Mesendoderm (in vitro differentiated cells): Measurements from ENCODE around the gene SPATA22. TPM values are rescaled to one million over a fixed set of nuclear protein-coding genes. Genes with fewer than 3 reads are reported as not detected.
"Not testable (repeated sequence)": the region's sequence is repeated elsewhere in the genome, so short reads cannot be mapped to it uniquely, and the experiment has no call there.

ENCODE experiments used
- DNase-seq: peaks from one replicate; pipeline ENCODE4 v3.0.0; 2013
- H2AK5ac ChIP-seq: 2 replicates; pipeline ENCODE4 v1.6.1; 2013; ENCODE audit warnings: low read length, inconsistent platforms
- H2BK120ac ChIP-seq: 2 replicates; pipeline ENCODE4 v1.6.1; 2013; ENCODE audit warnings: low read depth, mild to moderate bottlenecking, low read length, moderate library complexity, mixed read lengths
- H2BK15ac ChIP-seq: replicated peaks from 2 replicates; pipeline ENCODE4 v1.6.1; 2013; ENCODE audit warnings: low read depth, mild to moderate bottlenecking, moderate library complexity
- H2BK5ac ChIP-seq: 2 replicates; pipeline ENCODE4 v1.6.1; 2013; ENCODE audit warnings: low read length, inconsistent platforms
- H3K18ac ChIP-seq: 2 replicates; pipeline ENCODE4 v1.6.1; 2013; ENCODE audit warnings: mild to moderate bottlenecking, low read length, mixed read lengths
- H3K23ac ChIP-seq: one replicate; pipeline ENCODE4 v1.6.1; 2013; ENCODE audit warnings: low read length
- H3K27ac ChIP-seq: 2 replicates; pipeline ENCODE4 v1.5.1; 2013; ENCODE audit warnings: low read depth, mild to moderate bottlenecking, inconsistent platforms, low read length, moderate library complexity
- H3K27me3 ChIP-seq: 2 replicates; pipeline ENCODE4 v1.6.1; 2013; ENCODE audit warnings: low read length, control low read depth, mild to moderate bottlenecking, inconsistent platforms; ENCODE audit not compliant: insufficient read depth, poor library complexity
- H3K36me3 ChIP-seq: 2 replicates; pipeline ENCODE4 v1.6.1; 2013; ENCODE audit warnings: low read length, inconsistent platforms; ENCODE audit not compliant: control insufficient read depth, insufficient read depth
- H3K4ac ChIP-seq: one replicate; pipeline ENCODE4 v1.6.1; 2013; ENCODE audit warnings: low read depth, mild to moderate bottlenecking, low read length, moderate library complexity
- H3K4me1 ChIP-seq: 2 replicates; pipeline ENCODE4 v1.6.1; 2013; ENCODE audit warnings: low read depth, low read length, inconsistent platforms; ENCODE audit not compliant: control insufficient read depth
- H3K4me2 ChIP-seq: 2 replicates; pipeline ENCODE4 v1.6.1; 2013; ENCODE audit warnings: low read length
- H3K4me3 ChIP-seq: 2 replicates; pipeline ENCODE4 v1.5.1; 2013; ENCODE audit warnings: mild to moderate bottlenecking, low read length
- H3K56ac ChIP-seq: one replicate; pipeline ENCODE4 v1.6.1; 2013; ENCODE audit warnings: low read length
- H3K79me1 ChIP-seq: 2 replicates; pipeline ENCODE4 v1.6.1; 2013; ENCODE audit warnings: low read length, inconsistent platforms
- H3K79me2 ChIP-seq: 2 replicates; pipeline ENCODE4 v1.6.1; 2013; ENCODE audit warnings: mild to moderate bottlenecking, low read length; ENCODE audit not compliant: control insufficient read depth, insufficient read depth
- H3K9ac ChIP-seq: 2 replicates; pipeline ENCODE4 v1.6.1; 2013; ENCODE audit warnings: low read length, inconsistent platforms
- H4K5ac ChIP-seq: one replicate; pipeline ENCODE4 v1.6.1; 2013; ENCODE audit warnings: low read length
- H4K8ac ChIP-seq: one replicate; pipeline ENCODE4 v1.6.1; 2013; ENCODE audit warnings: low read depth, mild to moderate bottlenecking, control low read depth, low read length, moderate library complexity
- WGBS: extraction: QIAGEN DNeasy Blood & Tissue Kit; methylation state at CpG from one replicate; pipeline ENCODE4 v1.1.7; 2013; ENCODE audit warnings: low lambda C conversion rate, missing lambda C conversion rate; ENCODE audit not compliant: insufficient coverage; ENCODE audit errors: extremely low coverage; 5-methylcytosine and 5-hydroxymethylcytosine counted together
- polyA plus RNA-seq, 2 experiments: library from polyadenylated mRNA; stranded (reverse); fragments of 200-250 nt; gene quantifications; one replicate each; pipeline ENCODE4 v1.2.3, GENCODE V29; 2013

The SPATA22 gene
- polyA plus RNA-seq (2013, experiment 1 of 2): not detected
- not detected for polyA plus RNA-seq (2013, experiment 2 of 2)

- no peak within 1 kb of the TSS for H2AK5ac ChIP-seq
- H3K18ac ChIP-seq: no peak within 1 kb of the TSS
- no peaks in the 10 kb centered on the region for H3K36me3 ChIP-seq
- no peak within 1 kb of the TSS for H4K8ac ChIP-seq
- no peak within 1 kb of the TSS for H2BK15ac ChIP-seq
- H4K5ac ChIP-seq: no peak within 1 kb of the TSS
- no peak within 1 kb of the TSS for H2BK5ac ChIP-seq
- H3K79me2 ChIP-seq: no peaks in the 10 kb centered on the region
- H3K27ac ChIP-seq: no peak within 1 kb of the TSS
- no peak within 1 kb of the TSS for H3K9ac ChIP-seq
- no peak within 1 kb of the TSS for H3K56ac ChIP-seq
- H3K4me3 ChIP-seq: no peak within 1 kb of the TSS
- no peaks in the 10 kb centered on the region for H3K79me1 ChIP-seq
- H3K27me3 ChIP-seq: no peaks in the 10 kb centered on the region
- no CpG with 5 or more reads among the region's 38 CpGs for WGBS
- H2BK120ac ChIP-seq: no peak within 1 kb of the TSS
- no peak for DNase-seq
- H3K4me1 ChIP-seq: no peaks in the 10 kb centered on the region
- H3K4ac ChIP-seq: no peak within 1 kb of the TSS
- no peak within 1 kb of the TSS for H3K23ac ChIP-seq
- no peak within 1 kb of the TSS for H3K4me2 ChIP-seq
Observed at GRCh38 chr17:3471599-3471998, at the start of gene SPATA22. Gene SPATA22, minus strand, starts transcription at chr17:3471819. Its CDS starts 2,494 bp downstream, at chr17:3469325.

DNA sequence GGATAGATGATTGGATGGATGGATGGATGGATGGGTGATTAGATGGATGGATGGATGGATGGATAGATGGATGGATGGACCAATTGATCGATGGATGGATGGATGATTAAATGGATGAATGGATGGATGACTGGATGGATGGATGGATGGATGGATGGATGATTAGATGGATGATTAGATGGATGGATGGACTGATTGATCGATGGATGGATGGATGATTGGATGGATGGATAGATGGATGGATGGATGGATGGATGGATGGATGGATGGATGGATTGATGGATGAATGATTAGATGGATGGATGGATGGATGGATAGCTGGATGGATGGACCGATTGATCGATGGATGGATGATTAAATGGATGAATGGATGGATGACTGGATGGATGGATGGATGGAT, 47.9 kb upstream of the SPATA22 start:
- H2BK15ac ChIP-seq, H3K18ac ChIP-seq, H3K36me3 ChIP-seq, H2AK5ac ChIP-seq, H3K4ac ChIP-seq, H2BK5ac ChIP-seq, H3K56ac ChIP-seq, H2BK120ac ChIP-seq, DNase-seq, H3K27ac ChIP-seq, H3K4me3 ChIP-seq, H3K9ac ChIP-seq, H3K4me2 ChIP-seq, H3K79me1 ChIP-seq, H3K4me1 ChIP-seq, H3K23ac ChIP-seq, H4K8ac ChIP-seq, H3K27me3 ChIP-seq, H4K5ac ChIP-seq, H3K79me2 ChIP-seq: not testable (repeated sequence)
- 100% methylated on average over 1 of the region's 4 CpGs for WGBS

DNA sequence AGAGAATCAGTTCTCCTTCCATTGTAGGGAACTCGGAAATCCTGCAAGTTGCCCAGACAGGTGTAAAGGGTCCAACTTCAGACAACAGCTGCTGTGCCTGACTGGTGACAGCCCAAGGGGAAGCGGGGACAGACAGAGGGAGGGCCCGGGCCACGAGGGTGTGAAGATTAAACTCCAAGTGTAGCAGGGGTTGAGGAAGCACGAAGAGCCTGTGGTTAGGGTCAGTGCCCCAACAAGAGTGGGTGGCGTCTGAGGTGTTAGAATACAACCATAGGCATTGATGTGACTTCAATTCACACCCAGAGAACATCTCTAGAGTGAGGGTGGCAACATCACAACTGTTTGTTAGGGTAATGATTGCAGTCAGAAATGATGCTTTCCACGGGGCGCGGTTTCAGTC, 43.3 kb upstream of the SPATA22 start:
- no peak overlapping the region for H3K4me3 ChIP-seq
- H3K79me1 ChIP-seq: no peaks in the 10 kb centered on the region
- no peak overlapping the region for H4K8ac ChIP-seq
- DNase-seq: no peak
- H2AK5ac ChIP-seq: no peak overlapping the region
- H3K36me3 ChIP-seq: no peaks in the 10 kb centered on the region
- H3K4me1 ChIP-seq: peaks cover 2% of the 10 kb centered on the region
- no peak overlapping the region for H2BK5ac ChIP-seq
- H2BK120ac ChIP-seq: no peak overlapping the region
- H3K23ac ChIP-seq: no peak overlapping the region
- H3K27me3 ChIP-seq: no peaks in the 10 kb centered on the region
- WGBS: no CpG with 5 or more reads among the region's 9 CpGs
- no peak overlapping the region for H3K4ac ChIP-seq
- no peak overlapping the region for H3K9ac ChIP-seq
- H3K79me2 ChIP-seq: no peaks in the 10 kb centered on the region
- no peak overlapping the region for H2BK15ac ChIP-seq
- H3K4me2 ChIP-seq: no peak overlapping the region
- H4K5ac ChIP-seq: no peak overlapping the region
- no peak overlapping the region for H3K18ac ChIP-seq
- H3K56ac ChIP-seq: no peak overlapping the region
- H3K27ac ChIP-seq: no peak overlapping the region

DNA sequence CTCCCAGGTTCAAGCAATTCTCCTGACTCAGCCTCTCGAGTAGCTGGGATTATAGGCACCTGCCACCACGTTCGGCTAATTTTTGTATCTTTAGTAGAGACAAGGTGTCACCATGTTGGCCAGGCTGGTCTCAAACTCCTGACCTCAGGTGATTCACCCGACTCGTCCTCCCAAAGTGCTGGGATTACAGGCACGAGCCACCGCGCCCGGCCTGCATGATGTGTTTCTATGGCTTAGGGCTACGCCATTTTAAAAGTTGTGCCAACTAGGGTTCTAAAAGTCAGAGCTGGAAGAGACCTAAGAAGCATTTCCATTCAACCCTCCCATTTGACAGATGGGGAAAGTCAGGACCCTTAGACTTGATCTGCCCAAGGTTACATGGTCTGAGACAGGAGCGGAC, 42.5 kb upstream of the SPATA22 start:
- not testable (repeated sequence) for H4K8ac ChIP-seq, H3K4ac ChIP-seq, H3K56ac ChIP-seq, H2BK120ac ChIP-seq, H3K18ac ChIP-seq, H3K4me3 ChIP-seq, H3K36me3 ChIP-seq, H3K27me3 ChIP-seq, H3K79me1 ChIP-seq, H2BK15ac ChIP-seq, H3K4me1 ChIP-seq, H3K79me2 ChIP-seq, H3K9ac ChIP-seq, H3K23ac ChIP-seq, H3K4me2 ChIP-seq, H3K27ac ChIP-seq, H2BK5ac ChIP-seq, H2AK5ac ChIP-seq, DNase-seq, H4K5ac ChIP-seq
- no CpG with 5 or more reads among the region's 11 CpGs for WGBS

DNA sequence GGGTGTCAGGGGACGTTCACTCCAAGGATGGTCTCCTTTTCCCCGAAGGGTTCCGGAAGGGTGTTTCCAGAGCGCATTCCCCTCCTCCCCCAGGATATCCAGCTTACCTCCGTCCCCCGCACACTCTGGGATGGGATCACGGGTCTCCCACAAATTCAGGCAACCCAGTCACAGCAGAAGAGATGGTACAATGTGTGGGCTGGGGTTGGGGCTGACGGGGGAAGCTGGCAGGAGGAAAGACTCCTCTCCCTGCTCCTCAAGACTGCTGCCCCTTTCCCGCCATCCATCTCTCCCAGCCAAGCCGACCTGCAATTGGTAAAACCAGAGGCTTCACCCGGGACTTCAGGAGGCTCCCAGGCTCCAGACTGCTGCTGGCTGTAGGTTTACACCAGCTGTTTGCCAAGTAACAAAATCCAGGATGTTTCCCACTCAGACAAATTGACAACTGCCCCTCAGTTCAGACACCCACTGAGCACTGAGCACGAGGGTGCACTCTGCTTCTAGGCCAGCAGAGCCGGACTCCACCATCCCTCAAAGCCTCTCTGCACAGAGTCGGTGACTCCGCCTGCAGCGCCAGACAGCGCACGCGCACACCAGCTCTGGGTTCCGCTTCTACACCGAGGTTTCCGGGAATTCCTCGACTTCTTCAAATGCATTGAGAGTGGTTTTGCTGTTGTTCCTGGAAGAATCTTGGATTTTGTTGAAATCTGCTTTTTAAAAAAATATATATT, 41.9 kb upstream of the SPATA22 start:
- Histone ChIP-seq H2BK15ac (no peak overlapping the region), H3K79me1 (no peaks in the 10 kb centered on the region), H2BK5ac (no peak overlapping the region), H2AK5ac (no peak overlapping the region), H3K56ac (peak overlapping the region; percentile 38), H4K8ac (no peak overlapping the region), H3K27me3 (no peaks in the 10 kb centered on the region), H3K36me3 (no peaks in the 10 kb centered on the region), H2BK120ac (no peak overlapping the region), H3K9ac (no peak overlapping the region), H3K18ac (no peak overlapping the region), H3K4ac (no peak overlapping the region), H3K23ac (no peak overlapping the region), H3K4me1 (peaks cover 2% of the 10 kb centered on the region), H3K4me3 (no peak overlapping the region), H4K5ac (no peak overlapping the region), H3K4me2 (no peak overlapping the region), H3K27ac (no peak overlapping the region), H3K79me2 (no peaks in the 10 kb centered on the region)
- no CpG with 5 or more reads among the region's 23 CpGs for WGBS
- no peak for DNase-seq
